ENCODE data around the gene CAMSAP2. TPM values are rescaled to one million over a fixed set of nuclear protein-coding genes. Genes with fewer than 3 reads are reported as not detected.

Gene CAMSAP2
- total RNA-seq, 4 donors from 2014 or later, result 26.5 to 47.4 (median 33.3) TPM

- peaks cover 43% of the 10 kb centered on the region for H3K27me3 ChIP-seq
- 27% methylated on average over 8 of the region's 8 CpGs for WGBS
These were observed 153.1 kb downstream of the CAMSAP2 start for GRCh38 chr1:200891774-200892157.

DNA sequence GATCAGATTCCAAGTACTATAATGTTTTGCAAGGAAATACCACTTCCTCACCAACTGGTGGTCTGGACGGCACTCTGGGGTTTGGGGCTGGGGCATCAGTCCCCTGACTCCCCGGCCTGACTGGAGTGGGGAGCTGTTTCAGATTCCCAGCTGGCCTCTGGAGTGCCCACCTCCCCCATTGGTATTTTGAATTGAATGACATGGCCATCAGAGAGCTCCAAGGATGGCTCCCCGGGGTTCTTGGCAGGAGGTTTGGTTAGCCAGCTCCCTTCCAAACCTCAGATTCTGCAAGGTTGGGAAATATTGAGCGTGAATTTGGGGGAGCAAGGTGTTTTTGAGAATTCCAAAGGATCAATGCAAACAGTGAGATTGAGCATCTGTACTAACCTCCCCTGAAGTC is 153.9 kb downstream of the CAMSAP2 start:
- Histone ChIP-seq H3K4me1 (peaks cover 34% of the 10 kb centered on the region), H3K4me3 (no peak overlapping the region), H3K27ac (no peak overlapping the region), H3K9me3 (no peaks in the 10 kb centered on the region), H3K27me3 (peaks cover 43% of the 10 kb centered on the region), H3K36me3 (no peaks in the 10 kb centered on the region)
- TF ChIP-seq CTCF (IDR thresholded peaks at IDR 0.05), result no peak
- no peak for TF ChIP-seq POLR2A (IDR thresholded peaks at IDR 0.05)
- DNase-seq (ENCODE audit: low spot score in 2 of 2), result no peak
- WGBS, result 73% methylated on average over 3 of the region's 4 CpGs

More at GRCh38 chr1:200891774-200892157, 153.1 kb downstream of the CAMSAP2 start:
- H3K9me3 ChIP-seq, result no peaks in the 10 kb centered on the region
- no peak for DNase-seq (ENCODE audit: low spot score in 2 of 2)
- H3K4me3 ChIP-seq, result peak overlapping the region; percentile 48
- H3K36me3 ChIP-seq, result no peaks in the 10 kb centered on the region
- no peak overlapping the region for H3K27ac ChIP-seq
- no peak for TF ChIP-seq POLR2AphosphoS5 (IDR thresholded peaks at IDR 0.05)
- TF ChIP-seq POLR2A (IDR thresholded peaks at IDR 0.05), result no peak
- no peak for TF ChIP-seq EP300 (IDR thresholded peaks at IDR 0.05)
- TF ChIP-seq CTCF (IDR thresholded peaks at IDR 0.05), result no peak
- peaks cover 28% of the 10 kb centered on the region for H3K4me1 ChIP-seq

- H3K27me3 ChIP-seq, result peaks cover 40% of the 10 kb centered on the region
- H3K36me3 ChIP-seq, result no peaks in the 10 kb centered on the region
- no peak for TF ChIP-seq CTCF (IDR thresholded peaks at IDR 0.05)
- no peak for TF ChIP-seq EP300 (IDR thresholded peaks at IDR 0.05)
- no peak for TF ChIP-seq POLR2A (IDR thresholded peaks at IDR 0.05)
- no peak for TF ChIP-seq POLR2AphosphoS5 (IDR thresholded peaks at IDR 0.05)
- peaks cover 38% of the 10 kb centered on the region for H3K4me1 ChIP-seq
- no peak overlapping the region for H3K4me3 ChIP-seq
- DNase-seq (ENCODE audit: low spot score in 2 of 2), result no peak
- H3K9me3 ChIP-seq, result no peaks in the 10 kb centered on the region
- no peak overlapping the region for H3K27ac ChIP-seq
These were observed 154.3 kb downstream of the CAMSAP2 start for GRCh38 chr1:200892958-200893357.

DNA sequence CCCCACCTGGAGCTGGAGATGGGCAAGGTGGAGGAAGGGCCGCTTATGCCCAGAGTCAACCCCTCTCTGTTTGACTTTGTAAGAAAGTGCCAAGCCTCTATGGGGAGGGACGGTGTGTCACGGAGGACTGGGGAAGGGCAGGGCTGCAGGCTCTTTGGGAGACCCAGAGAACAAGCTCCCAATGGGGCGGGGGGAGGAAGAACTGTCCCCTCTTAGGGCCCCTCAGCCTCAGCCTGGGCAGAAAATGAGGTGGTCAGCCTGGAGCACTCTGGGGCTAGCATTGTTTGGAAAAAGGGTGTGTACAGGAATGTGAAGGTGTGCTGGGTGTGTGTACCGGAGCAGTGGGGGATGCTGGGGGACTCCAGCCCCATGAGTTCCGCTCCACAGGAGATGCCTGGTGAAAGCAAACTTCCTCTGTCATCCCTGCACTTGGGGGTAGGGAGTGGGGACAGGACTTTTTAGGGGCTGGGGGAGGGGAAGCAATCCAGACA is 154.8 kb downstream of the CAMSAP2 start:
- no peak overlapping the region for H3K27ac ChIP-seq
- WGBS, result 66% methylated on average over 6 of the region's 6 CpGs
- DNase-seq (ENCODE audit: low spot score in 2 of 2), result no peak

More for the DNA sequence above, 154.8 kb downstream of the CAMSAP2 start:
- Histone ChIP-seq H3K9me3 (no peaks in the 10 kb centered on the region), H3K36me3 (no peaks in the 10 kb centered on the region), H3K27me3 (peaks cover 36% of the 10 kb centered on the region), H3K4me1 (peaks cover 43% of the 10 kb centered on the region), H3K4me3 (no peak overlapping the region)
- no peak for TF ChIP-seq CTCF (IDR thresholded peaks at IDR 0.05)
- no peak for TF ChIP-seq POLR2A (IDR thresholded peaks at IDR 0.05)
- TF ChIP-seq POLR2AphosphoS5 (IDR thresholded peaks at IDR 0.05), result no peak
- no peak for TF ChIP-seq EP300 (IDR thresholded peaks at IDR 0.05)
